ENCODE data around the gene POU2F1.

DNA sequence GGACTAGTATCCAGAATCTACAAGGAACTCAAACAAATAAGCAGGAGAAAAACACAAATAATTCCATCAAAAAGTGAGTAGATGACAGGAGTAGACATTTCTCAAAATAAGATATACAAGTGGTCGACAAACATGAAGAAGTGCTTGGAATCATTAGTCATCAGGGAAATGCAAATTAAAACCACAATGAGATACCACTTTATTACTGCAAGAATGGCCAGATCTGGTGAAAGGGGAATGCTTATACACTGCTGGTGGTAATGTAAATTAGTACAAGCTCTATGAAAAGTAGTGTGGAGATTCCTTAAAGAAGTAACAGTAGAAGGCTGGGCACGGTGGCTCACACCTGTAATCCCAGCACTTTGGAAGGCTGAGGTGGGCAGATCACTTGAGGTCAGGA lies 73.8 kb downstream of the POU2F1 start:
- TF ChIP-seq, protein P1, sequence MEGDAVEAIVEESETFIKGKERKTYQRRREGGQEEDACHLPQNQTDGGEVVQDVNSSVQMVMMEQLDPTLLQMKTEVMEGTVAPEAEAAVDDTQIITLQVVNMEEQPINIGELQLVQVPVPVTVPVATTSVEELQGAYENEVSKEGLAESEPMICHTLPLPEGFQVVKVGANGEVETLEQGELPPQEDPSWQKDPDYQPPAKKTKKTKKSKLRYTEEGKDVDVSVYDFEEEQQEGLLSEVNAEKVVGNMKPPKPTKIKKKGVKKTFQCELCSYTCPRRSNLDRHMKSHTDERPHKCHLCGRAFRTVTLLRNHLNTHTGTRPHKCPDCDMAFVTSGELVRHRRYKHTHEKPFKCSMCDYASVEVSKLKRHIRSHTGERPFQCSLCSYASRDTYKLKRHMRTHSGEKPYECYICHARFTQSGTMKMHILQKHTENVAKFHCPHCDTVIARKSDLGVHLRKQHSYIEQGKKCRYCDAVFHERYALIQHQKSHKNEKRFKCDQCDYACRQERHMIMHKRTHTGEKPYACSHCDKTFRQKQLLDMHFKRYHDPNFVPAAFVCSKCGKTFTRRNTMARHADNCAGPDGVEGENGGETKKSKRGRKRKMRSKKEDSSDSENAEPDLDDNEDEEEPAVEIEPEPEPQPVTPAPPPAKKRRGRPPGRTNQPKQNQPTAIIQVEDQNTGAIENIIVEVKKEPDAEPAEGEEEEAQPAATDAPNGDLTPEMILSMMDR (IDR thresholded peaks at IDR 0.05; ENCODE audit: low read depth, low read length, missing input control) = no peak
- TF ChIP-seq, protein P2, sequence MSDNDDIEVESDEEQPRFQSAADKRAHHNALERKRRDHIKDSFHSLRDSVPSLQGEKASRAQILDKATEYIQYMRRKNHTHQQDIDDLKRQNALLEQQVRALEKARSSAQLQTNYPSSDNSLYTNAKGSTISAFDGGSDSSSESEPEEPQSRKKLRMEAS (IDR thresholded peaks at IDR 0.05) = no peak
- TF ChIP-seq JUND (IDR thresholded peaks at IDR 0.05) (no peak), TAF1 (conservative IDR thresholded peaks at IDR 0.05) (no peak), EGR1 (IDR thresholded peaks at IDR 0.05; ENCODE audit: low read depth in 2 of 2) (no peak), GABPA (IDR thresholded peaks at IDR 0.05 in 1 of 2, conservative IDR thresholded peaks at IDR 0.05 in 1 of 2) (no peak), YY1 (IDR thresholded peaks at IDR 0.05) (no peak), SP1 (IDR thresholded peaks at IDR 0.05) (no peak)
- TF ChIP-seq, protein P3, sequence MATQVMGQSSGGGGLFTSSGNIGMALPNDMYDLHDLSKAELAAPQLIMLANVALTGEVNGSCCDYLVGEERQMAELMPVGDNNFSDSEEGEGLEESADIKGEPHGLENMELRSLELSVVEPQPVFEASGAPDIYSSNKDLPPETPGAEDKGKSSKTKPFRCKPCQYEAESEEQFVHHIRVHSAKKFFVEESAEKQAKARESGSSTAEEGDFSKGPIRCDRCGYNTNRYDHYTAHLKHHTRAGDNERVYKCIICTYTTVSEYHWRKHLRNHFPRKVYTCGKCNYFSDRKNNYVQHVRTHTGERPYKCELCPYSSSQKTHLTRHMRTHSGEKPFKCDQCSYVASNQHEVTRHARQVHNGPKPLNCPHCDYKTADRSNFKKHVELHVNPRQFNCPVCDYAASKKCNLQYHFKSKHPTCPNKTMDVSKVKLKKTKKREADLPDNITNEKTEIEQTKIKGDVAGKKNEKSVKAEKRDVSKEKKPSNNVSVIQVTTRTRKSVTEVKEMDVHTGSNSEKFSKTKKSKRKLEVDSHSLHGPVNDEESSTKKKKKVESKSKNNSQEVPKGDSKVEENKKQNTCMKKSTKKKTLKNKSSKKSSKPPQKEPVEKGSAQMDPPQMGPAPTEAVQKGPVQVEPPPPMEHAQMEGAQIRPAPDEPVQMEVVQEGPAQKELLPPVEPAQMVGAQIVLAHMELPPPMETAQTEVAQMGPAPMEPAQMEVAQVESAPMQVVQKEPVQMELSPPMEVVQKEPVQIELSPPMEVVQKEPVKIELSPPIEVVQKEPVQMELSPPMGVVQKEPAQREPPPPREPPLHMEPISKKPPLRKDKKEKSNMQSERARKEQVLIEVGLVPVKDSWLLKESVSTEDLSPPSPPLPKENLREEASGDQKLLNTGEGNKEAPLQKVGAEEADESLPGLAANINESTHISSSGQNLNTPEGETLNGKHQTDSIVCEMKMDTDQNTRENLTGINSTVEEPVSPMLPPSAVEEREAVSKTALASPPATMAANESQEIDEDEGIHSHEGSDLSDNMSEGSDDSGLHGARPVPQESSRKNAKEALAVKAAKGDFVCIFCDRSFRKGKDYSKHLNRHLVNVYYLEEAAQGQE (IDR thresholded peaks at IDR 0.05) = no peak
- TF ChIP-seq, protein P4, sequence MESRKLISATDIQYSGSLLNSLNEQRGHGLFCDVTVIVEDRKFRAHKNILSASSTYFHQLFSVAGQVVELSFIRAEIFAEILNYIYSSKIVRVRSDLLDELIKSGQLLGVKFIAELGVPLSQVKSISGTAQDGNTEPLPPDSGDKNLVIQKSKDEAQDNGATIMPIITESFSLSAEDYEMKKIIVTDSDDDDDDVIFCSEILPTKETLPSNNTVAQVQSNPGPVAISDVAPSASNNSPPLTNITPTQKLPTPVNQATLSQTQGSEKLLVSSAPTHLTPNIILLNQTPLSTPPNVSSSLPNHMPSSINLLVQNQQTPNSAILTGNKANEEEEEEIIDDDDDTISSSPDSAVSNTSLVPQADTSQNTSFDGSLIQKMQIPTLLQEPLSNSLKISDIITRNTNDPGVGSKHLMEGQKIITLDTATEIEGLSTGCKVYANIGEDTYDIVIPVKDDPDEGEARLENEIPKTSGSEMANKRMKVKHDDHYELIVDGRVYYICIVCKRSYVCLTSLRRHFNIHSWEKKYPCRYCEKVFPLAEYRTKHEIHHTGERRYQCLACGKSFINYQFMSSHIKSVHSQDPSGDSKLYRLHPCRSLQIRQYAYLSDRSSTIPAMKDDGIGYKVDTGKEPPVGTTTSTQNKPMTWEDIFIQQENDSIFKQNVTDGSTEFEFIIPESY (IDR thresholded peaks at IDR 0.05) = no peak
